Parathyroid adenoma (tissue), 2 donors: ENCODE measurements around the gene ATRIP.

Experiments used
- H2AFZ ChIP-seq: fragments of 300-600 bp; sonication (generic); one replicate; pipeline ENCODE4 v1.7.0; 2017; ENCODE audit warnings: antibody characterized with exemption, mild to moderate bottlenecking
- H3K27ac ChIP-seq: fragments of 300-600 bp; sonication (generic); one replicate; pipeline ENCODE4 v1.7.0; 2017
- H3K27me3 ChIP-seq: fragments of 300-600 bp; sonication (generic); one replicate; pipeline ENCODE4 v1.7.0; 2017; ENCODE audit warnings: low read length; ENCODE audit not compliant: control insufficient read depth, insufficient read depth
- H3K36me3 ChIP-seq: fragments of 300-600 bp; sonication (generic); one replicate; pipeline ENCODE4 v1.7.0; 2017; ENCODE audit warnings: low read length; ENCODE audit not compliant: control insufficient read depth, insufficient read depth
- H3K4me1 ChIP-seq: fragments of 300-600 bp; sonication (generic); one replicate; pipeline ENCODE4 v1.7.0; 2017; ENCODE audit warnings: control low read depth
- H3K4me2 ChIP-seq: fragments of 300-600 bp; sonication (generic); one replicate; pipeline ENCODE4 v1.7.0; 2017; ENCODE audit warnings: low read length
- H3K4me3 ChIP-seq: fragments of 300-600 bp; sonication (generic); one replicate; pipeline ENCODE4 v1.7.0; 2017; ENCODE audit warnings: low read depth, low read length
- H3K79me2 ChIP-seq: fragments of 300-600 bp; sonication (generic); one replicate; pipeline ENCODE4 v1.7.0; 2017; ENCODE audit warnings: control low read depth
- H3K9ac ChIP-seq: fragments of 300-600 bp; sonication (generic); one replicate; pipeline ENCODE4 v1.7.0; 2017; ENCODE audit warnings: mild to moderate bottlenecking
- H3K9me3 ChIP-seq: fragments of 300-600 bp; sonication (generic); one replicate; pipeline ENCODE4 v1.7.0; 2017; ENCODE audit warnings: low read length; ENCODE audit not compliant: control insufficient read depth
- CTCF ChIP-seq: fragments of 300-600 bp; sonication (generic); IDR thresholded peaks from one replicate; pipeline ENCODE4 v1.7.0; 2017; ENCODE audit warnings: antibody characterized with exemption, mild to moderate bottlenecking
- donor health status: primary hyperparathyroidism.

ATRIP gene

DNA sequence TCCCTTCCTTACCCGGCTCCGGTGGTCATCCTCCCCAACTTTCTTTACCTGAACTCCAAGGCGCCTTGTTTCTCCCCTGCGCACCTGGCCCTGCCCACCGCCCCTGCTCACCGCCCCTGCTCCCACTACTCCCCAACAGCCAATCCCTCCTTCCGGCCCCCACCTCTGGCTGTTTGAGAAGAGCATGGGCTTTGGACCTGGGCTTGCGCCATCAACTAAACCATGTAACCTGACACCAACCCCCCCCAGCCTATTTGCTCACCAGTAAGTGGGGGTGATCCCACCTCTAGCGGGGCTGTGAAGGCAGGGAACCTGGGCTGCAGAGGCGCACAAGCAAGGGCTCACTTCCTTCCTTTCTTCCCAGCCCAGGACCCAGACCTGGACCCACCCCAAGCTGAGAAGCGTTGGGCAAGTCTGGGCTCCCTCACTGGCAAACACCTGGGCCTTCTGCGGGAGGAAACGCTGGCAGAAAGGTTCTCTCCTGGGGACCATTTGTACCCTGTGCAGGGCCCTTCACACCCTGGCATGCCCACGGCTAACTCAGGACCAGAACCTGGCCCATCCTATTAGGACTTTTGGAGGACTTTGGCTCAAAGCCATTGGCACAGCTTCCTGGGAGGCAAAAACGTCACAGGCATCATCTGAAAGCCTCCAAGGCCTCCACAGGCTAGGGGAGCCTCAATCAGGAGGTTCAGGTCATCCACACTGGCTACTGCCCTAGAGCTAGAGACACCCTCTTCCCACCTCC lies 16.4 kb upstream of the ATRIP start, which contains the start of gene PLXNB1:
TSS of gene PLXNB1 (minus strand) at position 127 of the 748 bp plus-strand sequence. CDS start 5,475 bp downstream, outside the sequence.
- peaks cover 40% of the 10 kb centered on the region for H3K4me1 ChIP-seq

GRCh38 chr3:48430708-48431101 lies 15.8 kb upstream of the ATRIP start:
- H3K9me3 ChIP-seq: no peaks in the 10 kb centered on the region
- peak overlapping the region; percentile 94 for H2AFZ ChIP-seq
- H3K27ac ChIP-seq: no peak overlapping the region
- H3K4me1 ChIP-seq: peaks cover 39% of the 10 kb centered on the region
- peaks cover 8% of the 10 kb centered on the region for H3K79me2 ChIP-seq
- no peak overlapping the region for H3K4me2 ChIP-seq
- no peak for TF ChIP-seq CTCF
- H3K9ac ChIP-seq: no peak overlapping the region
- H3K27me3 ChIP-seq: no peaks in the 10 kb centered on the region
- no peaks in the 10 kb centered on the region for H3K36me3 ChIP-seq
- H3K4me3 ChIP-seq: no peak overlapping the region

More for the DNA sequence above, 16.4 kb upstream of the ATRIP start, which contains the start of gene PLXNB1:
- peak within 1 kb of the TSS; percentile 65 for H3K4me3 ChIP-seq
- H3K9me3 ChIP-seq: no peaks in the 10 kb centered on the region
- H3K4me2 ChIP-seq: peak within 1 kb of the TSS; percentile 79
- peak within 1 kb of the TSS; percentile 37 for H3K27ac ChIP-seq
- TF ChIP-seq CTCF: no peak
- peaks cover 3% of the 10 kb centered on the region for H3K79me2 ChIP-seq
- H3K9ac ChIP-seq: peak within 1 kb of the TSS; percentile 51
- H3K36me3 ChIP-seq: no peaks in the 10 kb centered on the region
- peak within 1 kb of the TSS; percentile 94 for H2AFZ ChIP-seq
- no peaks in the 10 kb centered on the region for H3K27me3 ChIP-seq

DNA sequence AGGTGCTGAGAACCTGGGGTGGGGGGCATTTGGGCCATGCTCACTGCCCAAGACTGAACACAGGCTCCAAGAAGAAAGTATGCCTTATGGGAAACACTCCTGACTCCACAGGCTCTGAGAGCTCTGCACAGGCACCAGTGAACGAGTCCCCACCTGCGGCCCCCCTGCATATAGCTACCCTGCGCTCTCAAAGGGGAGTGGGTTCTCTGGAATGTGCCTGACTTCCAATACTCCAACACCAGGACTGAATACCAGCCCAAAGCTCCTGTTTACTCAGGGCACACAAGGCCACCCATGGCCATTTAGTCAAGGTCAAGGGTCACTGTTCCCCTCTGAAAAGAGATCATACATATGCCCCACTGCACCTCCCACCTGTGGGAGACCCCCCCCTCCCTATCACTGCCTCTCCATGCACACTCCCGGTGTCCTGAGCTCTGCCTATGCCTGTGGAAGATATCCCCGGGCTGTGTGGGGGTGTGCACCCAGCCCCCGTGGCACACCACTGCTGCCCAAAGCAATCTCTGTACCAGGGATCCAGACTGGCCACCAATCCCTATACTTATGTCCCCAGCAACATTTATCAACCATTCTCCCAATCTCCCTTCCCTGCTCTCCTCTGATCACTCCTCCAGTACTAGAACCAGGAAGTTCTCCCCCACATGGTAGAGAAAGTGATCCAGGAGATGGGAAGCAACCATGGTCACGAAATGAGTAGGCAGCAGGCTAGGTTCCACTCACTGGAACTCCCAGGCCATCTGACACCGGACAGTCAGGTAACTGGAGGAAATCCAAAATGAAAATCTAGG lies 15.1 kb upstream of the ATRIP start:
- Histone ChIP-seq H3K9me3 (no peaks in the 10 kb centered on the region), H3K9ac (no peak overlapping the region), H2AFZ (no peak overlapping the region), H3K36me3 (no peaks in the 10 kb centered on the region), H3K4me3 (no peak overlapping the region), H3K4me2 (no peak overlapping the region), H3K79me2 (peaks cover 11% of the 10 kb centered on the region), H3K4me1 (peaks cover 33% of the 10 kb centered on the region), H3K27ac (peak overlapping the region; percentile 40), H3K27me3 (no peaks in the 10 kb centered on the region)
- TF ChIP-seq CTCF: no peak

DNA sequence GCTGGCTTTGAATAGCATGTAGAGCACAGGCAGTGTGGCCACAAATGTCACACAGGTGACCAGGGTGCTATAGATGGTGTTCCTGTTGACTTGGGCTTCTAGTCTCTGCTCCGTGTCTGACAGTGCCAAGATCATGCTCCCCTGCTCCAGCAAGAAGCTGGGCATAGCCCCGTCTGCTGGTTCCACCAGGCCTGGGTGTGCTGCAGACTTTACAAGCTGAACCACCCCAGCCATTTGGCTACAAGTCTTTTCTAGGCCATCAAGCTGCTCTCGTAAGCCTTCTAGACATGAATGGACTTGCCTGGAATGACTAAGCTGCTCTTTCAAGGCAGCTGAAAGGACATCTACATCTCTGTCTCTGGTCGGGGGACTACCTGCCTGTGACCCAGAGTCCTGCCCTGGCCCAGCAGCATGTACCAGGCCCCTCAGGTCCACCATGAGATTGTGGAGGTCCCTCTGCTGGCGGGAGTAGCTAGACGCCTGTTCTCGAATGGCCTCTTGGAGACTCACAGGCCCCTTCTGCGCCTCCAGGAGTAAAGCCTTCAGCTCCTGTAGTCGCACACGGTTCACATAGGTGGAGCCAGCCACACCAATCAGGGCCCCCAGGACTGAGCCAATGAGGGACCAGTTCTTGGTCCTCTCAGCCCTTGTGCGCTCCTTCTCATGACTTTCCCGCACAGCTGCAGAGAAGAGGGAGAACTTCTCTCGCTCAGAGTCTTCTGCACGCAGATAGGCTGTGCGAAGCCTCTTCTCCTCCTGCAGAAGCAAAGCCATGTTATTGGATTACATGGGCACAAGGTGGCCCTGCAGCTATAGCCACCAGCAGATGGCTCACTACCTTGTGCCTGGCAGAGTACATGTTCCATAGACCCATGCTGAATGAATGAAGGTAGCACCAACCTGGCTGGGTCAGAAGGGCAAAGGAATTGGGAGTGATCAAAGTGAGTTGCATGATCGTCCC lies 13.8 kb upstream of the ATRIP start:
- peaks cover 21% of the 10 kb centered on the region for H3K4me1 ChIP-seq

More for the DNA sequence above, 13.8 kb upstream of the ATRIP start:
- no peaks in the 10 kb centered on the region for H3K27me3 ChIP-seq
- no peaks in the 10 kb centered on the region for H3K9me3 ChIP-seq
- H2AFZ ChIP-seq: no peak overlapping the region
- H3K36me3 ChIP-seq: no peaks in the 10 kb centered on the region
- peaks cover 11% of the 10 kb centered on the region for H3K79me2 ChIP-seq
- H3K4me2 ChIP-seq: no peak overlapping the region
- no peak for TF ChIP-seq CTCF
- H3K9ac ChIP-seq: no peak overlapping the region
- no peak overlapping the region for H3K27ac ChIP-seq
- no peak overlapping the region for H3K4me3 ChIP-seq
